A549 (cell line): ENCODE data around the gene DPEP1.

ENCODE experiments used
- CEBPB ChIP-seq, 2 experiments: fragments of >200 bp in 1 of 2; sonication (Bioruptor Twin) in 1 of 2; formaldehyde crosslinking in 1 of 2; IDR thresholded peaks; 2 replicates each; pipeline ENCODE4 v1.6.1; 2012 to 2016
- EP300 ChIP-seq, 2 experiments: fragments of >200 bp; sonication (Bioruptor Twin); formaldehyde crosslinking; IDR thresholded peaks; 2 replicates in 1 of 2; 3 replicates in 1 of 2; pipeline ENCODE4 v1.6.1; 2016 to 2017
- MAFK ChIP-seq: fragments of 450-650 bp; IDR thresholded peaks from 2 replicates; pipeline ENCODE4 v1.6.1; 2014; ENCODE audit not compliant: partially characterized antibody
- MYC ChIP-seq: IDR thresholded peaks from 2 replicates; pipeline ENCODE4 v1.6.1; 2012; ENCODE audit warnings: mild to moderate bottlenecking, inconsistent platforms, low read length, improper control_type of control experiment, borderline replicate concordance
- POLR2A ChIP-seq: IDR thresholded peaks from 2 replicates; pipeline ENCODE4 v1.6.1; 2012; ENCODE audit warnings: mild to moderate bottlenecking, low read length
- TF ChIP-seq, protein P1 (sequence below): fragments of >200 bp; sonication (Bioruptor Twin); formaldehyde crosslinking; IDR thresholded peaks from 3 replicates; pipeline ENCODE4 v1.5.1; 2016

GRCh38 chr16:89621136-89621697 is 7.8 kb downstream of the DPEP1 start:
- TF ChIP-seq, protein P1, sequence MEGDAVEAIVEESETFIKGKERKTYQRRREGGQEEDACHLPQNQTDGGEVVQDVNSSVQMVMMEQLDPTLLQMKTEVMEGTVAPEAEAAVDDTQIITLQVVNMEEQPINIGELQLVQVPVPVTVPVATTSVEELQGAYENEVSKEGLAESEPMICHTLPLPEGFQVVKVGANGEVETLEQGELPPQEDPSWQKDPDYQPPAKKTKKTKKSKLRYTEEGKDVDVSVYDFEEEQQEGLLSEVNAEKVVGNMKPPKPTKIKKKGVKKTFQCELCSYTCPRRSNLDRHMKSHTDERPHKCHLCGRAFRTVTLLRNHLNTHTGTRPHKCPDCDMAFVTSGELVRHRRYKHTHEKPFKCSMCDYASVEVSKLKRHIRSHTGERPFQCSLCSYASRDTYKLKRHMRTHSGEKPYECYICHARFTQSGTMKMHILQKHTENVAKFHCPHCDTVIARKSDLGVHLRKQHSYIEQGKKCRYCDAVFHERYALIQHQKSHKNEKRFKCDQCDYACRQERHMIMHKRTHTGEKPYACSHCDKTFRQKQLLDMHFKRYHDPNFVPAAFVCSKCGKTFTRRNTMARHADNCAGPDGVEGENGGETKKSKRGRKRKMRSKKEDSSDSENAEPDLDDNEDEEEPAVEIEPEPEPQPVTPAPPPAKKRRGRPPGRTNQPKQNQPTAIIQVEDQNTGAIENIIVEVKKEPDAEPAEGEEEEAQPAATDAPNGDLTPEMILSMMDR = no peak
- no peak for TF ChIP-seq MAFK
- TF ChIP-seq EP300 (IDR thresholded peaks at IDR 0.05) = no peak
- no peak for TF ChIP-seq CEBPB (IDR thresholded peaks at IDR 0.05)
- no peak for TF ChIP-seq POLR2A
- no peak for TF ChIP-seq MYC
